HG02938 (cell line): ENCODE results near the gene FN3KRP.

Source experiments
- ATAC-seq: cut with Tn5 transposase; IDR thresholded peaks from one replicate; pipeline ENCODE4 v1.9.1; 2021; ENCODE audit warnings: mild to moderate bottlenecking, moderate library complexity; ENCODE audit not compliant: unreplicated experiment

The FN3KRP gene

DNA sequence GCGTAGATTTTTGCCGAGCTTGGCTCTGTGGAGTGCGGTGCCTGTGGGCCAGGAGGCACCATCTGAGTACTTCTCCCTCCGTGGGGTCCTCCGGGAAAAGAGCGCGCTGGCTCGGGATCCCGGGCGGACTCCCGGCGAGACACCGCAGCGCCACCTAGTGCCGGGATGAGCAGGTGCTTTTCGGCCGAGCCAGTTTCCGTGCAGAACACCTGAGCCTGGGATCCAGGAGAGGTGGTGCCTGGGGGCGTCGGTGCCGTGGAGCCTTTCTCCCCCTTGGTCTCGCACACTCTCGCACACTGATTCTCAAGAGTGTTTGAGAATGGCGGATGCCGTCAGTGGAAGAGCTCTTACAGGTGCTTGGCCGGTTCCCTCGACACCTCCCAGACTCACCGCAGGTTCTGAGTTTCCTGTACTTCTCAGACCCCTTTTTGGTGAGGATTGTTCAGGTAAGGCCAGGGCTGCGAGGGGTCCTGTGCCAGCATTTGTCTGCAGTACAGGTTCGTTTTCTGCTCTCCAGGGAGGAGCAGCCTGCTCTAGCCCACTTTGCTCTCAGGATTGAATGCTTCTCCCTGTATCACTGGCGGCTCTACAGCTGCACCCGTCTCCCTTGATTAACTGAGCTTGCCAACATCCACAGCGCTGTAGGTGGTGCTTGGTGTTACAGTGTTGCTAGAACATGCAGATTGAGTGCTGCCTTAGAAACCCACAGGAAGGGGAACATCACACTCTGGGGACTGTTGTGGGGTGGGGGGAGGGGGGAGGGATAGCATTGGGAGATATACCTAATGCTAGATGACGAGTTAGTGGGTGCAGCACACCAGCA, 58.7 kb downstream of the FN3KRP start:
- ATAC-seq: no peak

DNA sequence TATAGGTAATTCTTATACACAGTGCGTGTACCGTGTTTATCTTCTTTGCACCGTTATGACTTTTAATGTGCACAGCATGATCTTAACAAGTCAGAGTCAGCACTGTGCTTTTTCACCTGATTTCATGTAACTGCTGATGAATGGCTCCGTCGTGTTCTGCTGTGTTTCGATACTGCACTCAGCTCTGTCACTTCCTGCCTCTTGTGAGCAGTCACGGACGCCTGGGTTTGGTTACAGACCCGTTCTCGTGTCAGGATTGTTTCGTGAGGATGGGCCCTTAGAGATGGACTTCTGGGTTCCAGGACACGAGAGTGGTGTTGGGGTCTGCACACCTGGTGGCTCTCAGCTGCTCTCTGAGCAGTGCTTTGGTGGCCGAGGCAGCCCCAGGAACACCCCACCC, 59.9 kb downstream of the FN3KRP start:
- no peak for ATAC-seq
